SK-N-SH treated with all-trans-retinoic acid at 6 μM for 48 hours (cell line): ENCODE measurements around the gene CNN2.

Experiments used
- ATAC-seq: fragments of 200-7000 bp; cut with Tn5 transposase; 3 replicates; pipeline ENCODE4 v1.9.1; 2020; ENCODE audit warnings: mild to moderate bottlenecking, moderate library complexity
- BACH2 ChIP-seq: fragments of 250-450 bp; sonication (Bioruptor Pico); IDR thresholded peaks from 2 replicates; pipeline ENCODE4 v1.9.0; 2021; ENCODE audit warnings: mild to moderate bottlenecking, borderline replicate concordance
- CSDC2 ChIP-seq: fragments of 250-450 bp; sonication (Bioruptor Pico); IDR thresholded peaks from 2 replicates; pipeline ENCODE4 v1.5.0; 2020; ENCODE audit warnings: mild to moderate bottlenecking, moderate library complexity
- ESRRG ChIP-seq: fragments of 250-450 bp; sonication (Bioruptor Pico); IDR thresholded peaks from 2 replicates; pipeline ENCODE4 v1.6.1; 2021; ENCODE audit warnings: mild to moderate bottlenecking
- GLIS3 ChIP-seq: fragments of 250-450 bp; sonication (Bioruptor Pico); IDR thresholded peaks from 2 replicates; pipeline ENCODE4 v1.5.0; 2020; ENCODE audit warnings: mild to moderate bottlenecking, moderate library complexity
- ISL1 ChIP-seq: fragments of 250-450 bp; sonication (Bioruptor Pico); IDR thresholded peaks from 2 replicates; pipeline ENCODE4 v2.1.2; 2022; ENCODE audit warnings: mild to moderate bottlenecking, moderate library complexity
- OSR1 ChIP-seq: fragments of 250-450 bp; sonication (Bioruptor Pico); IDR thresholded peaks from 2 replicates; pipeline ENCODE4 v1.8.0; 2022; ENCODE audit warnings: moderate library complexity, mild to moderate bottlenecking, inconsistent platforms
- PPARA ChIP-seq: fragments of 250-450 bp; sonication (Bioruptor Pico); IDR thresholded peaks from 2 replicates; pipeline ENCODE4 v1.5.0; 2020; ENCODE audit warnings: mild to moderate bottlenecking, borderline replicate concordance
- RARB ChIP-seq: fragments of 250-450 bp; sonication (Bioruptor Pico); IDR thresholded peaks from 2 replicates; pipeline ENCODE4 v1.8.0; 2021; ENCODE audit warnings: mild to moderate bottlenecking, moderate library complexity
- SNAI2 ChIP-seq: fragments of 250-450 bp; sonication (Bioruptor Pico); IDR thresholded peaks from 2 replicates; pipeline ENCODE4 v1.5.0; 2020; ENCODE audit warnings: mild to moderate bottlenecking, moderate library complexity
- TOX ChIP-seq: fragments of 250-450 bp; sonication (Bioruptor Pico); IDR thresholded peaks from 2 replicates; pipeline ENCODE4 v1.8.0; 2021; ENCODE audit warnings: mild to moderate bottlenecking, moderate library complexity, borderline replicate concordance
- ZFP3 ChIP-seq: fragments of 250-450 bp; sonication (Bioruptor Pico); IDR thresholded peaks from 2 replicates; pipeline ENCODE4 v1.5.0; 2020; ENCODE audit warnings: mild to moderate bottlenecking, moderate library complexity
- ZFP30 ChIP-seq: fragments of 450-650 bp; formaldehyde crosslinking; IDR thresholded peaks from 2 replicates; pipeline ENCODE4 v1.5.0; 2022; ENCODE audit warnings: mild to moderate bottlenecking, moderate library complexity
- ZNF565 ChIP-seq: fragments of 450-650 bp; formaldehyde crosslinking; conservative IDR thresholded peaks from 2 replicates; pipeline ENCODE4 v1.5.0; 2020; ENCODE audit warnings: low read depth, mild to moderate bottlenecking, moderate library complexity
- ZNF70 ChIP-seq: fragments of 450-650 bp; formaldehyde crosslinking; IDR thresholded peaks from 2 replicates; pipeline ENCODE4 v1.5.0; 2020; ENCODE audit warnings: mild to moderate bottlenecking, moderate library complexity
- ZNF8 ChIP-seq: fragments of 450-650 bp; formaldehyde crosslinking; IDR thresholded peaks from 2 replicates; pipeline ENCODE4 v1.5.0; 2020; ENCODE audit warnings: mild to moderate bottlenecking, moderate library complexity
- TF ChIP-seq, protein P1 (sequence below): fragments of 250-450 bp; sonication (Bioruptor Pico); IDR thresholded peaks from 2 replicates; pipeline ENCODE4 v1.8.0; 2021; ENCODE audit warnings: low read depth, mild to moderate bottlenecking, moderate library complexity, borderline replicate concordance
- TF ChIP-seq, protein P2 (sequence below): fragments of 250-450 bp; sonication (Bioruptor Pico); IDR thresholded peaks from 2 replicates; pipeline ENCODE4 v1.5.1; 2021; ENCODE audit warnings: mild to moderate bottlenecking, moderate library complexity
- TF ChIP-seq, protein P3 (sequence below): fragments of 250-450 bp; sonication (Bioruptor Pico); IDR thresholded peaks from 2 replicates; pipeline ENCODE4 v1.8.0; 2020; ENCODE audit warnings: mild to moderate bottlenecking, moderate library complexity, borderline replicate concordance
- TF ChIP-seq, protein P4 (sequence below): fragments of 250-450 bp; sonication (Bioruptor Pico); IDR thresholded peaks from 2 replicates; pipeline ENCODE4 v1.5.1; 2020; ENCODE audit warnings: low read depth, mild to moderate bottlenecking, moderate library complexity
- TF ChIP-seq, protein P5 (sequence below): fragments of 250-450 bp; sonication (Bioruptor Pico); IDR thresholded peaks from 2 replicates; pipeline ENCODE4 v1.5.0; 2020; ENCODE audit warnings: mild to moderate bottlenecking, moderate library complexity

CNN2 gene

DNA sequence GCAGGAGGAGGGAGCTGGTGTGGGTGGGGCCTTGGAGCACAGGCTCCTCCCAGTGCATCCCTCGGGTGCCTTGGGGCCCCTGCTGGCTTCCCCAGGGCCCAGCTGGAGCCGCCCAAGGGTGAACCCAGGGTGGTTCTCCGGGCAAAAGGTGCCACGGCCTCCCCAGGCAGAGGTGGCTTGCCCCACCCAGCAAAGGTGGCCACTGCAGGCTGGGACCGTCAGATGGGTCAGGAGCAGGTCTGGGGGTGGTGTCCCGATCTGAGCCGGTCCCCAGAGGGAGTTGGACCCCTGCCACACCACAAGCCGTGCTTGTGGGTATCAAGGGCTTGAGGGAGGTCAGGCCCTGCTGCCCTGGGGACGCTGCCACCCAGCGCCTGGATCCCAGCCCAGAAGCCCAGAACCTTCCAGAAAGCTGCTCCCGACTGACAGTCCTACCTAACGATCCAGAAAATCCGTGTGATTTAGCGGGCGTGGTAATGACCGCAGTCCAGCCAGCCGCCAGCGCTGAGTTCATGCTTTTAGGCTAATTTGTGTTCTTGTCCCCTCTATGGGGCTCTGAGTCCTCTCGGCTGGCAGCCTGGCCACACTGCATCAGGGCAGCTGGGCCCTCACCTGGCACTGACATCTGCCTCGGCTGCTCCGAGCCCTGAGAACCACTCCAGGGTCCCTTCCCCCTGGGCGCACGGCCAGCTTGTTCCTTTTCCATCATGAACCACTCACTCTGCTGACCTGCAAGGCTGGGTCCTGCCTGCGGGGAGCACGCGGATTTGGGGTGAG lies 31.2 kb upstream of the CNN2 start:
- TF ChIP-seq ZFP3 (CRISPR knock-in tag) (no peak), ESRRG (CRISPR knock-in tag) (no peak), SNAI2 (no peak), RARB (CRISPR knock-in tag) (no peak), PPARA (no peak), BACH2 (CRISPR knock-in tag) (no peak), CSDC2 (CRISPR knock-in tag) (no peak), ZFP30 (CRISPR knock-in tag) (no peak), OSR1 (CRISPR knock-in tag) (no peak), ISL1 (CRISPR knock-in tag) (no peak), GLIS3 (no peak)
- TF ChIP-seq, protein P1, sequence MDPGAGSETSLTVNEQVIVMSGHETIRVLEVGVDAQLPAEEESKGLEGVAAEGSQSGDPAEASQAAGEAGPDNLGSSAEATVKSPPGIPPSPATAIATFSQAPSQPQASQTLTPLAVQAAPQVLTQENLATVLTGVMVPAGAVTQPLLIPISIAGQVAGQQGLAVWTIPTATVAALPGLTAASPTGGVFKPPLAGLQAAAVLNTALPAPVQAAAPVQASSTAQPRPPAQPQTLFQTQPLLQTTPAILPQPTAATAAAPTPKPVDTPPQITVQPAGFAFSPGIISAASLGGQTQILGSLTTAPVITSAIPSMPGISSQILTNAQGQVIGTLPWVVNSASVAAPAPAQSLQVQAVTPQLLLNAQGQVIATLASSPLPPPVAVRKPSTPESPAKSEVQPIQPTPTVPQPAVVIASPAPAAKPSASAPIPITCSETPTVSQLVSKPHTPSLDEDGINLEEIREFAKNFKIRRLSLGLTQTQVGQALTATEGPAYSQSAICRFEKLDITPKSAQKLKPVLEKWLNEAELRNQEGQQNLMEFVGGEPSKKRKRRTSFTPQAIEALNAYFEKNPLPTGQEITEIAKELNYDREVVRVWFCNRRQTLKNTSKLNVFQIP (CRISPR knock-in tag): no peak
- TF ChIP-seq, protein P2, sequence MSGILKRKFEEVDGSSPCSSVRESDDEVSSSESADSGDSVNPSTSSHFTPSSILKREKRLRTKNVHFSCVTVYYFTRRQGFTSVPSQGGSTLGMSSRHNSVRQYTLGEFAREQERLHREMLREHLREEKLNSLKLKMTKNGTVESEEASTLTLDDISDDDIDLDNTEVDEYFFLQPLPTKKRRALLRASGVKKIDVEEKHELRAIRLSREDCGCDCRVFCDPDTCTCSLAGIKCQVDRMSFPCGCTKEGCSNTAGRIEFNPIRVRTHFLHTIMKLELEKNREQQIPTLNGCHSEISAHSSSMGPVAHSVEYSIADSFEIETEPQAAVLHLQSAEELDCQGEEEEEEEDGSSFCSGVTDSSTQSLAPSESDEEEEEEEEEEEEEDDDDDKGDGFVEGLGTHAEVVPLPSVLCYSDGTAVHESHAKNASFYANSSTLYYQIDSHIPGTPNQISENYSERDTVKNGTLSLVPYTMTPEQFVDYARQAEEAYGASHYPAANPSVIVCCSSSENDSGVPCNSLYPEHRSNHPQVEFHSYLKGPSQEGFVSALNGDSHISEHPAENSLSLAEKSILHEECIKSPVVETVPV (CRISPR knock-in tag): no peak
- TF ChIP-seq, protein P3, sequence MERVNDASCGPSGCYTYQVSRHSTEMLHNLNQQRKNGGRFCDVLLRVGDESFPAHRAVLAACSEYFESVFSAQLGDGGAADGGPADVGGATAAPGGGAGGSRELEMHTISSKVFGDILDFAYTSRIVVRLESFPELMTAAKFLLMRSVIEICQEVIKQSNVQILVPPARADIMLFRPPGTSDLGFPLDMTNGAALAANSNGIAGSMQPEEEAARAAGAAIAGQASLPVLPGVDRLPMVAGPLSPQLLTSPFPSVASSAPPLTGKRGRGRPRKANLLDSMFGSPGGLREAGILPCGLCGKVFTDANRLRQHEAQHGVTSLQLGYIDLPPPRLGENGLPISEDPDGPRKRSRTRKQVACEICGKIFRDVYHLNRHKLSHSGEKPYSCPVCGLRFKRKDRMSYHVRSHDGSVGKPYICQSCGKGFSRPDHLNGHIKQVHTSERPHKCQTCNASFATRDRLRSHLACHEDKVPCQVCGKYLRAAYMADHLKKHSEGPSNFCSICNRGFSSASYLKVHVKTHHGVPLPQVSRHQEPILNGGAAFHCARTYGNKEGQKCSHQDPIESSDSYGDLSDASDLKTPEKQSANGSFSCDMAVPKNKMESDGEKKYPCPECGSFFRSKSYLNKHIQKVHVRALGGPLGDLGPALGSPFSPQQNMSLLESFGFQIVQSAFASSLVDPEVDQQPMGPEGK (CRISPR knock-in tag): no peak
- ATAC-seq: no peak

DNA sequence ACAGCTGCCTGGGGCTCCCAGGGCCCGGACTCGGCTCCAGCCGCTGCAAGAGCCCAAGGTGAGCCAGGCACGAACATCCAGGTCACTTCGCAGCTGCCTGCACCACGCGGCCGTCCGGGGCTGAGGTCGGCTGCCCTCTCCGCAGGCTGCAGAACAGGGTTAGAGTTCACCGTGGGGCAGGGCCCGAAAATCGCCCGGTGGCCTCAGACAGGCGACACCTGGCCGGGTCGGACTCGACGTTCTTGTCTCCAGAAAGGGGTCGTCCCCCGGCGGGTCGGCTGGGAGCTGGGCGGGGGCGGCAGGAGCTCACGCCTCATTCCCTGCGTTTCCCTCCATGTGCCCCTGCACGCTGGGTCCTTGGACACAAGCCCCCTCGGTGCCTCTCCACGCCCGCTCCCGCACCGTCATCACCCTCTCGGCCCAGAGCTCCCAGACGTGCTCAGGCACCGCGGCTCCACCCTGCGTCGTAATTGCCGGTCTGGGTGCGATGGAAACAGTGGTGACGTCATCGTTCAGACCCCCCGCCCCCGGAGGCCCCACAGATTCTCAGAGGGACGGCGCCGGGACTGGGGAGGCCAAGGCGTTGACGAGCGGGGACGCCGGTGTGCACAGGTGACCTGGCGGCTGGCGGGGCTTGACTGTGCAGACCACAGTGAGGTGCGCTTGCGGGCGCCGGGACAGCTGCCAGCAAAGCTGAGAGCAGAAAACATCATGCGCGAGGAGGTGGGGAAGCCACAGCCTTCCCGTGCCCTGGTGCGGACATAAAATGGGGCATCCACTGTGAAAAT lies 30.2 kb upstream of the CNN2 start:
- ATAC-seq: peak; percentile 32
- TF ChIP-seq PPARA (peak; percentile 80; the same call in 1 of the 2 replicates), CSDC2 (CRISPR knock-in tag) (0 out of 2 replicates have a peak, but pooled peaks have one; percentile 37), BACH2 (CRISPR knock-in tag) (no peak), ZFP3 (CRISPR knock-in tag) (no peak), RARB (CRISPR knock-in tag) (no peak), SNAI2 (peak; percentile 74; the same call in 1 of the 2 replicates), ISL1 (CRISPR knock-in tag) (no peak)
- TF ChIP-seq, protein P4, sequence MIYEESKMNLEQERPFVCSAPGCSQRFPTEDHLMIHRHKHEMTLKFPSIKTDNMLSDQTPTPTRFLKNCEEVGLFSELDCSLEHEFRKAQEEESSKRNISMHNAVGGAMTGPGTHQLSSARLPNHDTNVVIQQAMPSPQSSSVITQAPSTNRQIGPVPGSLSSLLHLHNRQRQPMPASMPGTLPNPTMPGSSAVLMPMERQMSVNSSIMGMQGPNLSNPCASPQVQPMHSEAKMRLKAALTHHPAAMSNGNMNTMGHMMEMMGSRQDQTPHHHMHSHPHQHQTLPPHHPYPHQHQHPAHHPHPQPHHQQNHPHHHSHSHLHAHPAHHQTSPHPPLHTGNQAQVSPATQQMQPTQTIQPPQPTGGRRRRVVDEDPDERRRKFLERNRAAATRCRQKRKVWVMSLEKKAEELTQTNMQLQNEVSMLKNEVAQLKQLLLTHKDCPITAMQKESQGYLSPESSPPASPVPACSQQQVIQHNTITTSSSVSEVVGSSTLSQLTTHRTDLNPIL: peak; percentile 93
- TF ChIP-seq, protein P2 (CRISPR knock-in tag): no peak
- TF ChIP-seq, protein P3 (CRISPR knock-in tag): peak; percentile 55; the same call in 1 of the 2 replicates

DNA sequence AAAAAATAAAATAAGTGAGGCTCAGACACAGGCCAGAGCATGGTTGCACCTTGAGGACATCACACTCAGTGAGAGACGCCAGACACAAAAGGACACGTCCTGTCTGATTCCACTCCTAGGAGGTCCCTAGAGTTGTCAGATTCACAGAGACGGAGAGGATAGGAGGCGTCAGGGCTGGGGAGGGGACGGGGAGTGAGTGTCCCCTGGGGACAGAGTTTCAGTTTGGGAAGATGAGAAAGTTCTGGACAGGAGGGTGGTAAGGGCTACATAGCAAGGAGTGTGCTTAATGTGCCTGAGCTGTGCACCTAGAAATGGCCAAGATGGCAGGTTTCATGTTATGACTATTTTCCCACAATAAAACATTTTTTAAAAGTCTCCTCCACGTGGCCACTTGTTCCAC lies 28.3 kb upstream of the CNN2 start:
- ATAC-seq: no peak
- TF ChIP-seq ESRRG (CRISPR knock-in tag): no peak
- no peak for TF ChIP-seq ZFP3 (CRISPR knock-in tag)
- no peak for TF ChIP-seq BACH2 (CRISPR knock-in tag)
- TF ChIP-seq, protein P1 (CRISPR knock-in tag): no peak
- TF ChIP-seq, protein P5, sequence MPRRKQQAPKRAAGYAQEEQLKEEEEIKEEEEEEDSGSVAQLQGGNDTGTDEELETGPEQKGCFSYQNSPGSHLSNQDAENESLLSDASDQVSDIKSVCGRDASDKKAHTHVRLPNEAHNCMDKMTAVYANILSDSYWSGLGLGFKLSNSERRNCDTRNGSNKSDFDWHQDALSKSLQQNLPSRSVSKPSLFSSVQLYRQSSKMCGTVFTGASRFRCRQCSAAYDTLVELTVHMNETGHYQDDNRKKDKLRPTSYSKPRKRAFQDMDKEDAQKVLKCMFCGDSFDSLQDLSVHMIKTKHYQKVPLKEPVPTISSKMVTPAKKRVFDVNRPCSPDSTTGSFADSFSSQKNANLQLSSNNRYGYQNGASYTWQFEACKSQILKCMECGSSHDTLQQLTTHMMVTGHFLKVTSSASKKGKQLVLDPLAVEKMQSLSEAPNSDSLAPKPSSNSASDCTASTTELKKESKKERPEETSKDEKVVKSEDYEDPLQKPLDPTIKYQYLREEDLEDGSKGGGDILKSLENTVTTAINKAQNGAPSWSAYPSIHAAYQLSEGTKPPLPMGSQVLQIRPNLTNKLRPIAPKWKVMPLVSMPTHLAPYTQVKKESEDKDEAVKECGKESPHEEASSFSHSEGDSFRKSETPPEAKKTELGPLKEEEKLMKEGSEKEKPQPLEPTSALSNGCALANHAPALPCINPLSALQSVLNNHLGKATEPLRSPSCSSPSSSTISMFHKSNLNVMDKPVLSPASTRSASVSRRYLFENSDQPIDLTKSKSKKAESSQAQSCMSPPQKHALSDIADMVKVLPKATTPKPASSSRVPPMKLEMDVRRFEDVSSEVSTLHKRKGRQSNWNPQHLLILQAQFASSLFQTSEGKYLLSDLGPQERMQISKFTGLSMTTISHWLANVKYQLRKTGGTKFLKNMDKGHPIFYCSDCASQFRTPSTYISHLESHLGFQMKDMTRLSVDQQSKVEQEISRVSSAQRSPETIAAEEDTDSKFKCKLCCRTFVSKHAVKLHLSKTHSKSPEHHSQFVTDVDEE: no peak
- no peak for TF ChIP-seq ISL1 (CRISPR knock-in tag)
- no peak for TF ChIP-seq ZNF8 (CRISPR knock-in tag)
- no peak for TF ChIP-seq ZNF70 (CRISPR knock-in tag)
- no peak for TF ChIP-seq PPARA
- TF ChIP-seq TOX (CRISPR knock-in tag): no peak
- no peak for TF ChIP-seq GLIS3
- no peak for TF ChIP-seq ZNF565 (CRISPR knock-in tag)
